HG03378 (cell line): ENCODE data around the gene FYB1.

Experiments
- ATAC-seq: cut with Tn5 transposase; IDR thresholded peaks from one replicate; pipeline ENCODE4 v1.9.1; 2021; ENCODE audit warnings: mild to moderate bottlenecking, moderate library complexity; ENCODE audit not compliant: unreplicated experiment

FYB1 gene

GRCh38 chr5:39164016-39164415 is 55.3 kb downstream of the FYB1 start:
- ATAC-seq = no peak

- no peak for ATAC-seq
Observed at GRCh38 chr5:39161578-39161977, 57.8 kb downstream of the FYB1 start.

GRCh38 chr5:39160576-39161213 is 58.7 kb downstream of the FYB1 start:
- ATAC-seq = no peak

GRCh38 chr5:39159811-39160490 is 59.4 kb downstream of the FYB1 start:
- ATAC-seq = no peak

- no peak for ATAC-seq
Observed at GRCh38 chr5:39158786-39159185, 60.6 kb downstream of the FYB1 start.

- no peak for ATAC-seq
Observed at GRCh38 chr5:39158127-39158593, 61.2 kb downstream of the FYB1 start.

- ATAC-seq = no peak
Observed at GRCh38 chr5:39157701-39158100, 61.7 kb downstream of the FYB1 start.

- ATAC-seq = no peak
Observed at GRCh38 chr5:39156082-39156481, 63.3 kb downstream of the FYB1 start.

- no peak for ATAC-seq
Observed at GRCh38 chr5:39151745-39152144, 67.6 kb downstream of the FYB1 start.

GRCh38 chr5:39149966-39150365 is 69.4 kb downstream of the FYB1 start:
- ATAC-seq = no peak

GRCh38 chr5:39148983-39149534 is 70.3 kb downstream of the FYB1 start:
- no peak for ATAC-seq

GRCh38 chr5:39146831-39147540 is 72.4 kb downstream of the FYB1 start:
- no peak for ATAC-seq

- ATAC-seq = no peak
Observed at GRCh38 chr5:39143151-39143860, 76.1 kb downstream of the FYB1 start.

- no peak for ATAC-seq
Observed at GRCh38 chr5:39140558-39141168, 78.7 kb downstream of the FYB1 start.

- no peak for ATAC-seq
Observed at GRCh38 chr5:39138892-39139291, 80.5 kb downstream of the FYB1 start.

- no peak for ATAC-seq
Observed at GRCh38 chr5:39137819-39138451, 81.4 kb downstream of the FYB1 start.

- ATAC-seq = no peak
Observed at GRCh38 chr5:39137391-39137790, 82.0 kb downstream of the FYB1 start.

GRCh38 chr5:39132792-39133191 is 86.6 kb downstream of the FYB1 start:
- ATAC-seq = no peak

GRCh38 chr5:39132128-39132447 is 87.3 kb downstream of the FYB1 start:
- no peak for ATAC-seq
